Natural killer cell treated with Interleukin-12 subunit alpha and Interleukin-12 subunit beta and Interleukin-15 and Interleukin-18, amount 100 ng/mL, for 72 hours (primary cell): Measurements from ENCODE around the gene LPAR3. TPM values are rescaled to one million over a fixed set of nuclear protein-coding genes. Genes with fewer than 3 reads are reported as not detected.
"Not testable (repeated sequence)": the region's sequence is repeated elsewhere in the genome, so short reads cannot be mapped to it uniquely, and the experiment has no call there.

ENCODE experiments used
- ATAC-seq, 2 donors: fragments of 150-1000 bp; cut with Tn5 transposase in 1 of 2; sonication (Bioruptor Pico), chemical (Tn5 transposase) in 1 of 2; 2 replicates each; pipeline ENCODE4 v1.10.0; 2021
- DNase-seq: peaks from one replicate; pipeline ENCODE4 v3.0.0; 2022; ENCODE audit warnings: low spot score
- H3K27ac Mint-ChIP-seq, 2 donors: 1 replicate in 1 of 2; 2 replicates in 1 of 2; pipeline ENCODE4 v1.8.0; 2022; ENCODE audit warnings: mixed read lengths in 2 of 2, mild to moderate bottlenecking in 1 of 2, moderate library complexity in 1 of 2
- H3K27me3 Mint-ChIP-seq, 2 donors: 1 replicate in 1 of 2; 2 replicates in 1 of 2; pipeline ENCODE4 v1.8.0; 2022; ENCODE audit warnings: mixed read lengths in 2 of 2
- H3K36me3 Mint-ChIP-seq: one replicate; pipeline ENCODE4 v1.8.0; 2022; ENCODE audit warnings: mixed read lengths
- H3K4me1 Mint-ChIP-seq, 2 donors: 1 replicate in 1 of 2; 2 replicates in 1 of 2; pipeline ENCODE4 v1.8.0; 2022; ENCODE audit warnings: low read depth in 2 of 2, mixed read lengths in 2 of 2, mild to moderate bottlenecking in 1 of 2
- H3K4me3 Mint-ChIP-seq: one replicate; pipeline ENCODE4 v1.8.0; 2022; ENCODE audit warnings: mixed read lengths
- H3K9me3 Mint-ChIP-seq: 2 replicates; pipeline ENCODE4 v1.8.0; 2022; ENCODE audit warnings: mixed read lengths
- total RNA-seq, 2 donors: library from RNA; stranded (reverse); gene quantifications; one replicate each; pipeline ENCODE4 v1.2.3, GENCODE V29; 2022

LPAR3 gene
- total RNA-seq, 2 donors from 2014 or later: 0.90 to 1.4 TPM

DNA sequence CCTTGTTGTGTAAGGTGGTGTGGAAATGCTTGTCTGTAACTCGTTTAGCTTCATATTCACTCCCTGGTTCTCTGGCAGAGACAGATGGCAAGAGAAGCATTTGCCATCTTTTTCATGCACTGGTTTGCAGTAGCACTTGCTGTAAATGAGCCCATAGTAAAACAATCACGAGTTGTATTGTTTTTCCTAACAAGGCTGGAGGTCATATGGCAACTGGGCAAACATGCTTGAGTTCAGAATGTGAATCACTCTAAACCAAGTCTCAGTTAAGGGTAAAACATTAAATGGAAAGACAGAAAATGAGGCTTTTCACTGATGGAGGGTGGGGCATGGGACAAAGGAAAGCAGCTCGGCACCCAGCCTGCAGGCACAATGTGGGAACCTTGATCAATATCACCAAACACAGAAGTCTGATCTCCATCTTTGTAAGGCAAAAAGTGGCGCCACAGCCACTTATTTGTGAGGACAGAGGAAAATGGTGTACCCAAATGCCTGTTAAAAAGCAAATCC, 26.5 kb upstream of the LPAR3 start:
- H3K27me3 Mint-ChIP-seq: peaks cover 9 to 11% of the 10 kb centered on the region in 2 donors

DNA sequence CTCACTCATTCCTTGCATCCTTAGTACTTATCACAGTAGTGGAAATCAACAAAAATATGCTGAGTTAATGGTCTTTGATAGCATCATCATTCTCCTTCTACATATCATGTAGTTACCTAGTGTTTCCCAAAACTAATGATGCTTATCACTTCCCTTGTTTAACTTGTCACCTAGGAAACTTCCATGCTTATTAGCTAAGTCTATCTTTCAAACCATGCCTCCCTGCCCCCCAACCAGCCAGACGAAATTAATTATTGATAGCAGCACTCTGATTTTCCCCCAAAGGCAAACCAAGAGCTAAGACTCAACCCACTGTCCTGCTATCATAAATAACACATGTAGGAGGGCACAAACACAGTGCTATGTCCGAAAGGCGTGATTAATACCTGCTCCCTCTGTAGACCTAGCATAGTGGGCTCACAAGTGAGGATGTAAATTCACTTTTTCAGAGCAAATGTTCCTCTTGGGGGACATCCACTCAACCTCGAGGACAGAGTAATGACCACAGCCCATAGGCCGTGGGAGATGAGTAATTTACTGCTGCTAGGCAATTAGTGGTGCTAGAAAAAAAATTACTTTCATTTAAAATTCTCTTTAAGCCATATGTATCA, 25.8 kb upstream of the LPAR3 start:
- H3K9me3 Mint-ChIP-seq: no peaks in the 10 kb centered on the region
- no peak for DNase-seq
- no peak overlapping the region for H3K4me3 Mint-ChIP-seq
- no peaks in the 10 kb centered on the region for H3K4me1 Mint-ChIP-seq
- H3K27ac Mint-ChIP-seq: no peak overlapping the region
- H3K36me3 Mint-ChIP-seq: no peaks in the 10 kb centered on the region
- peaks cover 9 to 11% of the 10 kb centered on the region in 2 donors for H3K27me3 Mint-ChIP-seq
- ATAC-seq: no peak

More for the DNA sequence above, 26.5 kb upstream of the LPAR3 start:
- DNase-seq: no peak
- Mint-ChIP-seq H3K36me3 (no peaks in the 10 kb centered on the region), H3K27ac (no peak overlapping the region), H3K9me3 (no peaks in the 10 kb centered on the region), H3K4me3 (no peak overlapping the region), H3K4me1 (no peaks in the 10 kb centered on the region)
- ATAC-seq: no peak

DNA sequence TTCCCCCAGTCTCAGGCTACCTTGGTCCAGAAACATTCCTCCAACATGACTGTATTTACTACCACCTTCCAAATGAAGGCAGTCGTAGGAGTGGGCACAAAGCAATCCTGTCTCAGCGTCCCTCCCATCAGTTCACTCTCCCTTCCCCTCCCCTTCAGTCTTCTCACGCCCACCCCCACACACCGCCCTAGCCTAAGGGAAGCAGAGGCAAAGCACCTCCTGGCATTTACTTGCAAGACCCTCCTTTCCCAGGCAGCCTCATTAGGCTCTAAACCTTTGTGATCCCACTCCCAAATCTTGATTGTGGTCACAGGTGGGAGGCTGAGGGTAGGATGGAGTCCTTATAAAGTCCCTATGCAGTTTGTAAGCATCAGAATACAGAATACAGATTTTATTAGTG, 23.9 kb upstream of the LPAR3 start:
- Mint-ChIP-seq H3K9me3 (no peaks in the 10 kb centered on the region), H3K36me3 (no peaks in the 10 kb centered on the region), H3K4me3 (no peak overlapping the region), H3K27ac (no peak overlapping the region), H3K4me1 (no peaks in the 10 kb centered on the region), H3K27me3 (peaks cover 9 to 11% of the 10 kb centered on the region in 2 donors)
- ATAC-seq: no peak
- no peak for DNase-seq

DNA sequence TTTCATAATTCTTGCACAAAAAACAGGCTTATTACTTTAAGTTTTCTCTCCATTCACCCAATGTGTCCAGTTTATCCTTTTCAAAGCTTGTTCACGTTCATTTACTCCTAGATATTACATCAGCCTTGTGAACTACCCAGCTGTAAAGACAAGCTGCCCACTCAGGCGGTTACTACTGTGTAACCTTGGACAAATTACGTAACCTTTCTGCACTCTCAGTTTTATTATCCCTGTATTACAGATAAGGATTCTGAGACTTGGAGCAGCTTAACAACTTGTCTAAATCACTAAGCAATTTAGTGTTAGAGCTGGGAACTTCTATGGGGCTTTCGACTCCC, 20.5 kb upstream of the LPAR3 start:
- no peak overlapping the region for H3K4me3 Mint-ChIP-seq
- no peaks in the 10 kb centered on the region for H3K36me3 Mint-ChIP-seq
- no peak overlapping the region for H3K27ac Mint-ChIP-seq
- no peaks in the 10 kb centered on the region for H3K9me3 Mint-ChIP-seq
- H3K4me1 Mint-ChIP-seq: no peaks in the 10 kb centered on the region
- H3K27me3 Mint-ChIP-seq: peaks cover 15 to 26% of the 10 kb centered on the region in 2 donors
- DNase-seq (no peak), ATAC-seq (no peak)

- Mint-ChIP-seq H3K27me3 (peaks cover 12 to 23% of the 10 kb centered on the region in 2 donors), H3K36me3 (no peaks in the 10 kb centered on the region), H3K4me3 (no peak overlapping the region), H3K4me1 (no peaks in the 10 kb centered on the region), H3K27ac (no peak overlapping the region), H3K9me3 (no peaks in the 10 kb centered on the region)
- DNase-seq (no peak), ATAC-seq (no peak)
Observed at GRCh38 chr1:84912726-84913554, 19.9 kb upstream of the LPAR3 start.

GRCh38 chr1:84908746-84909464, 15.9 kb upstream of the LPAR3 start:
- not testable (repeated sequence) for H3K4me3 Mint-ChIP-seq, H3K4me1 Mint-ChIP-seq, H3K9me3 Mint-ChIP-seq, H3K36me3 Mint-ChIP-seq, H3K27ac Mint-ChIP-seq, DNase-seq, ATAC-seq
- peaks cover 20 to 40% of the 10 kb centered on the region in 2 donors for H3K27me3 Mint-ChIP-seq

DNA sequence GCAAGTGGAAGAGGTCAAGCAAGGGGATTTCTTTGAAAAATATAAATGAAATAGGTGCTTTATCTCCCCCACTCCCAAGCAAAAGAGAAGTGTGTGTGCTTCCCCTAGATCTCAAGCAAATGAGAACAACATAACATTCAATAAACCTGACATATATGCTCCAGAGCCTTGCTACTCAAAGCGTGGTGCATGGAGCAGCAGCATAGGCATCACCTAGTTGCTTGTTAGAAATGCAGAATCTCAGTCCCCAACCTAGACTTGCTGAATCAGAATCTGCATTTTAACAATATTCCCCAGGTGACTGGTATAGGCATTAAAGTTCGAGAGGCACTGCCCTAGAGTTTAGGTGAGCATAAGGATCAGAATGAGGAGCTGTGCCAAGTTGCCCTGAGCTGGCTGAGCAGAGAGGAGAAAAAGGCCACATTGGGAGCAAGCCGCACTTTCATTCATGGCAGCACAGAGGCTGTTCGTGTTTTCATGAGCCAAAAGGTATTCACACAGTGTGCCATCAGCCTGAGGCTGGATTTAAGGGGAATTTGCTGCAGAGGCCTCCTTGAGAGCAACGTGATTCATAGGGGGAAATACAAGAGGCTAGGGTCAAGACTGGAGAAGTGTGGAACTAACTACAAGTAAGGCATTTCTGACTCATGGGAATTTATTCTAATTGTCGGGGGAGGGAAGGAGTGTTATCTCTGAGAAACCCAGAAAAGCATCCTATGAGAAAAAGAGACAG, 14.3 kb upstream of the LPAR3 start:
- Mint-ChIP-seq H3K9me3 (no peaks in the 10 kb centered on the region), H3K4me1 (no peaks in the 10 kb centered on the region), H3K27ac (no peak overlapping the region), H3K27me3 (peaks cover 20 to 42% of the 10 kb centered on the region in 2 donors), H3K4me3 (no peak overlapping the region), H3K36me3 (peaks cover 7% of the 10 kb centered on the region)
- ATAC-seq: no peak
- DNase-seq: no peak

DNA sequence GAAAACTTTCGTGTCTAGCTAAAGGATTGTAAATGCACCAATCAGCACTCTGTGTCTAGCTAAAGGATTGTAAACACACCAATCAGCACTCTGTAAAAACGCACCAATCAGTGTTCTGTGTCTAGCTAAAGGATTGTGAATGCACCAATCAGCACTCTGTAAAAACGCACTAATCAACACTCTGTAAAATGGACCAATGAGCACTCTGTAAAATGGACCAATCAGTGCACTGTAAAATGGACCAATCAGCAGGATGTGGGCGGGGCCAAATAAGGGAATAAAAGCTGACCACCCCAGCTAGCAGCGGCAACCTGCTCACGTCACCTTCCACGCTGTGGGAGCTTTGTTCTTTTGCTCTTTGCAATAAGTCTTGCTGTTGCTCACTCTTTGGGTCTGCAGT, 9.7 kb upstream of the LPAR3 start:
- H3K4me1 Mint-ChIP-seq, DNase-seq, H3K4me3 Mint-ChIP-seq, ATAC-seq, H3K27ac Mint-ChIP-seq, H3K9me3 Mint-ChIP-seq: not testable (repeated sequence)
- peaks cover 11% of the 10 kb centered on the region for H3K36me3 Mint-ChIP-seq
- H3K27me3 Mint-ChIP-seq: peaks cover 8 to 22% of the 10 kb centered on the region in 2 donors

- Mint-ChIP-seq H3K9me3 (no peaks in the 10 kb centered on the region), H3K27me3 (peaks cover 7 to 18% of the 10 kb centered on the region in 2 donors), H3K27ac (no peak overlapping the region), H3K4me3 (no peak overlapping the region), H3K36me3 (peaks cover 7% of the 10 kb centered on the region), H3K4me1 (no peaks in the 10 kb centered on the region)
- no peak for ATAC-seq
- no peak for DNase-seq
Observed at GRCh38 chr1:84899969-84900368, 7.0 kb upstream of the LPAR3 start.

GRCh38 chr1:84896279-84896678, 3.3 kb upstream of the LPAR3 start:
- peaks cover 0 to 2% of the 10 kb centered on the region in 2 donors for H3K4me1 Mint-ChIP-seq
- H3K27ac Mint-ChIP-seq: no peak overlapping the region
- no peak overlapping the region for H3K4me3 Mint-ChIP-seq
- ATAC-seq: no peak
- H3K9me3 Mint-ChIP-seq: no peaks in the 10 kb centered on the region
- no peak for DNase-seq
- H3K36me3 Mint-ChIP-seq: no peaks in the 10 kb centered on the region
- peaks cover 26 to 33% of the 10 kb centered on the region in 2 donors for H3K27me3 Mint-ChIP-seq

- ATAC-seq (no peak), DNase-seq (no peak)
- Mint-ChIP-seq H3K27ac (no peak overlapping the region), H3K36me3 (no peaks in the 10 kb centered on the region), H3K9me3 (no peaks in the 10 kb centered on the region), H3K27me3 (peaks cover 25 to 43% of the 10 kb centered on the region in 2 donors), H3K4me3 (no peak overlapping the region), H3K4me1 (peaks cover 0 to 2% of the 10 kb centered on the region in 2 donors)
Observed at GRCh38 chr1:84890566-84890965, 2.4 kb downstream of the LPAR3 start.

GRCh38 chr1:84889437-84889836, 3.6 kb downstream of the LPAR3 start:
- Mint-ChIP-seq H3K36me3 (no peaks in the 10 kb centered on the region), H3K4me3 (no peak overlapping the region), H3K27ac (no peak overlapping the region), H3K27me3 (peaks cover 22 to 34% of the 10 kb centered on the region in 2 donors), H3K4me1 (peaks cover 0 to 2% of the 10 kb centered on the region in 2 donors), H3K9me3 (no peaks in the 10 kb centered on the region)
- no peak for DNase-seq
- no peak for ATAC-seq

DNA sequence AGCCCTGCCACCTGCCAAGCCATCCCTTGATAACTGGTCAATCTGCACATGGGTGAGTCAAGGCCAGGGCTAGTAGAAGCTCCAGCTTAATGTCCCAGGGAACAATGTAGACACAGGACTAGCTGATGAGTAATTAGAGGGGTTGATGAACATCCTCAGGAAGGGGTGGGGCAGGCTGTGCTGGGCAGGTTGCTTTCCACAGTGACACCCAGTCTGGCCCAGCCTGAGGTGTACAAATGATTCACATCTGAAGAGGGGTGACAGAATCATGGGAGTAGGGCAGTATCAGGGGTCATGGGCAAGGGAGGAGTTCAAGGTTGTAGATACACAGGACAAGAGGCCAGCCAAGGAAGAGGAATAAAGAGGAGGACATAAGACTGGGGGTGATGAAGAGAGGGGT, 4.3 kb downstream of the LPAR3 start:
- Mint-ChIP-seq H3K27ac (no peak overlapping the region), H3K27me3 (peaks cover 17 to 28% of the 10 kb centered on the region in 2 donors), H3K36me3 (no peaks in the 10 kb centered on the region), H3K4me3 (no peak overlapping the region), H3K4me1 (no peaks in the 10 kb centered on the region), H3K9me3 (no peaks in the 10 kb centered on the region)
- DNase-seq (no peak), ATAC-seq (peak in 1 of 2 donors; percentile 29)
